Esophagus squamous epithelium (tissue), 5 donors: ENCODE measurements around the gene DNAJC17. TPM values are rescaled to one million over a fixed set of nuclear protein-coding genes. Genes with fewer than 3 reads are reported as not detected.

Source experiments
- DNase-seq: peaks from one replicate; lab custom pipeline; 2025; lab: John Stamatoyannopoulos, UW
- H3K27ac ChIP-seq, 4 donors: fragments of 200-600 bp; sonication (generic); one replicate each; pipeline ENCODE4 v1.5.1; 2016 to 2019; ENCODE audit warnings: mild to moderate bottlenecking in 1 of 4
- H3K27me3 ChIP-seq, 4 donors: fragments of 200-600 bp; sonication (generic); 1 replicate in 3 of 4; 2 replicates in 1 of 4; pipeline versions ENCODE4 v1.5.1 to v1.6.0; 2017 to 2021; ENCODE audit warnings: antibody characterized with exemption in 1 of 4
- H3K36me3 ChIP-seq, 3 donors: fragments of 200-600 bp; sonication (generic); one replicate each; pipeline ENCODE4 v1.5.1; 2016 to 2019
- H3K4me1 ChIP-seq, 3 donors: fragments of 200-600 bp; sonication (generic); one replicate each; pipeline ENCODE4 v1.5.1; 2017 to 2019
- H3K4me3 ChIP-seq, 4 donors: fragments of 200-600 bp; sonication (generic); 1 replicate in 3 of 4; 2 replicates in 1 of 4; pipeline ENCODE4 v1.5.1; 2016 to 2019; ENCODE audit warnings: mild to moderate bottlenecking in 2 of 4, moderate library complexity in 1 of 4
- H3K9me3 ChIP-seq, 3 donors: fragments of 200-600 bp; sonication (generic); one replicate each; pipeline ENCODE4 v1.5.1; 2016 to 2019
- POLR2A ChIP-seq, 4 donors: fragments of 450-650 bp; IDR thresholded peaks; one replicate each; pipeline ENCODE4 v1.6.1; 2017; ENCODE audit warnings: antibody characterized with exemption in 4 of 4, mild to moderate bottlenecking in 4 of 4, moderate library complexity in 3 of 4
- WGBS, 2 donors: methylation state at CpG; one replicate each; pipeline ENCODE4 v1.1.5; 2018; 5-methylcytosine and 5-hydroxymethylcytosine counted together
- intact Hi-C: fragments of 100-400 bp; cut with DNase I; formaldehyde crosslinking; loops from one replicate; pipeline ENCODE4 v1.15.0; 2022
- total RNA-seq, 4 donors: library from RNA; depleted of rRNA; stranded (reverse); fragments of >200 nt; gene quantifications; one replicate each; pipeline ENCODE4 v1.1.0, GENCODE V29; 2016
- TF ChIP-seq, protein P1 (sequence below), 6 experiments: fragments of 450-650 bp in 4 of 6; fragments of 200-600 bp in 2 of 6; sonication (generic) in 2 of 6; IDR thresholded peaks; one replicate each; pipeline ENCODE4 v1.5.1; 2016 to 2019; ENCODE audit warnings: antibody characterized with exemption in 6 of 6, mild to moderate bottlenecking in 4 of 6, moderate library complexity in 4 of 6
- donor health status: DM: yes; HTN: yes; CAD: no.

DNAJC17 gene
- total RNA-seq, 4 donors from 2014 or later, result 13.9 to 24.0 (median 19.2) TPM

DNA sequence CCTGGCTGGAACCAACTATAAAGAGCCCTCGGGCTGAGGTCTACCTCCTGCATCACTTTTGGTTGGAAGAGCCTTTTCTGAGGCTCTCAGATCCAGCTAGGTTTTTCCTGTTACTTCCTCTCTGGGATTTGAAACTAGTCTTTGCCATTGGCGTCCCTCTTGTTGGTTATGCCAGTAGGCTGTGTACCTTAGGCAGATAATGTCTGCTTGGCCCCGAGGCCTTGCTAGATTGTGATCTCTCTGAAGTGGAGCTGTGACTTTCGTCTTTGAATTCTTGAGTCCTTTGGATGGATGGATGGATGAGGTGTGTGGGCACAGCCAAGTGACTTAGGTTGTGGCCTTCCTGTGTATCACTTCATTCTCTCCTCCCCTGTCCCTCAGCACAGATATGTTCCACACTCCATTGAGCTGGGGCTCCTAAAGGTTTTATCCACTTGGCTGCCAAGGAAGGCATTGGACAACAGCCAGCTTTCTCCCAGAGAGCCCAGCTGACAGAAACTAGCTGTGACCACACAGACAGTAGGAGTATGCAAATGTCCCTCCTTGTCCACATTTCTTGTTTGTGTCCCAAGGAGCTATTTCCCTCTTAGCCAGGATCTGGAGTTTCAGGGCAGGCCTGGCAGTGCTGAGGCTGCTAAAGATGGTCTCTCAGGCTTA lies 7.9 kb upstream of the DNAJC17 start:
- TF ChIP-seq, protein P1, sequence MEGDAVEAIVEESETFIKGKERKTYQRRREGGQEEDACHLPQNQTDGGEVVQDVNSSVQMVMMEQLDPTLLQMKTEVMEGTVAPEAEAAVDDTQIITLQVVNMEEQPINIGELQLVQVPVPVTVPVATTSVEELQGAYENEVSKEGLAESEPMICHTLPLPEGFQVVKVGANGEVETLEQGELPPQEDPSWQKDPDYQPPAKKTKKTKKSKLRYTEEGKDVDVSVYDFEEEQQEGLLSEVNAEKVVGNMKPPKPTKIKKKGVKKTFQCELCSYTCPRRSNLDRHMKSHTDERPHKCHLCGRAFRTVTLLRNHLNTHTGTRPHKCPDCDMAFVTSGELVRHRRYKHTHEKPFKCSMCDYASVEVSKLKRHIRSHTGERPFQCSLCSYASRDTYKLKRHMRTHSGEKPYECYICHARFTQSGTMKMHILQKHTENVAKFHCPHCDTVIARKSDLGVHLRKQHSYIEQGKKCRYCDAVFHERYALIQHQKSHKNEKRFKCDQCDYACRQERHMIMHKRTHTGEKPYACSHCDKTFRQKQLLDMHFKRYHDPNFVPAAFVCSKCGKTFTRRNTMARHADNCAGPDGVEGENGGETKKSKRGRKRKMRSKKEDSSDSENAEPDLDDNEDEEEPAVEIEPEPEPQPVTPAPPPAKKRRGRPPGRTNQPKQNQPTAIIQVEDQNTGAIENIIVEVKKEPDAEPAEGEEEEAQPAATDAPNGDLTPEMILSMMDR (IDR thresholded peaks at IDR 0.05), result no peak
- no peak for TF ChIP-seq POLR2A (IDR thresholded peaks at IDR 0.05)
- no peak for DNase-seq
- Histone ChIP-seq H3K27me3 (no peaks in the 10 kb centered on the region), H3K36me3 (peaks cover 7 to 46% (median 13%) of the 10 kb centered on the region in 3 donors), H3K9me3 (no peaks in the 10 kb centered on the region), H3K4me1 (peaks cover 0 to 11% (median 0%) of the 10 kb centered on the region in 3 donors), H3K4me3 (no peak overlapping the region), H3K27ac (no peak overlapping the region)
- 79 to 85% methylated on average over 4 of the region's 4 CpGs for WGBS, 2 donors
- intact Hi-C loops, result no loop called here

DNA sequence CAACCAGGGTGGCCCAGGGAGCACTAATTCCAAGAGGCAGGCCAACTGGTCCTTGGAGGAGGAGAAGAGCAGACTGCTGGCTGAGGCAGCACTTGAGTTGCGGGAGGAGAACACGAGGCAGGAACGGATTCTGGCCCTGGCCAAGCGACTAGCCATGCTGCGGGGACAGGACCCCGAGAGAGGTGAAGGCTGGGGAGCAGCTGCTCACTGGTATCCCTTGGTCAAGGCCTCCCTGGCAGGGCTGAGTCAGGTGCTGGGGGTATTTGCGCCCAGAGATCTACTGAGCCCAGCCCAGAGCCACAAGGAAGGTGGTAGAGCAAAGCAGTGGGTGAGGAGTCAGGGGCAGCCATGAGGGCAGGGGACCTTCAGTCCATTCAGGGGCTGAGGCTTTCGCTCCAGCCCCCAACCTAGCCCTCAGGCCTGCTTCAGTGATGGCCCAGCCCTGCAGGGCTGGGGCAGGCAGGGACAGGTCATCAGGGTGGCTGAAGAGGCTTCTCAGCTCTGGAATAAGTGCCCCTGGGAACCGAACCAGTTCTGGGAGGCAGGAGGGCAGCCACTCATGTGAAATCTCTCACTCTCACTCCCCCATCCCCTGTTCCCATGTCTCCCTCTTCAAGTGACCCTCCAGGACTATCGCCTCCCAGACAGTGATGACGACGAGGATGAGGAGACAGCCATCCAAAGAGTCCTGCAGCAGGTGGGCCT lies 5.6 kb upstream of the DNAJC17 start:
- no peak overlapping the region for H3K4me3 ChIP-seq
- 91% methylated on average over 5 to 6 of the region's 12 CpGs for WGBS, 2 donors
- peaks cover 7 to 59% (median 13%) of the 10 kb centered on the region in 3 donors for H3K36me3 ChIP-seq
- H3K27ac ChIP-seq, result no peak overlapping the region
- no peaks in the 10 kb centered on the region for H3K27me3 ChIP-seq
- intact Hi-C loops, result no loop called here
- DNase-seq, result no peak
- no peaks in the 10 kb centered on the region for H3K9me3 ChIP-seq
- no peak for TF ChIP-seq POLR2A (IDR thresholded peaks at IDR 0.05)
- TF ChIP-seq, protein P1 (IDR thresholded peaks at IDR 0.05), result no peak
- H3K4me1 ChIP-seq, result peaks cover 11 to 24% (median 12%) of the 10 kb centered on the region in 3 donors

DNA sequence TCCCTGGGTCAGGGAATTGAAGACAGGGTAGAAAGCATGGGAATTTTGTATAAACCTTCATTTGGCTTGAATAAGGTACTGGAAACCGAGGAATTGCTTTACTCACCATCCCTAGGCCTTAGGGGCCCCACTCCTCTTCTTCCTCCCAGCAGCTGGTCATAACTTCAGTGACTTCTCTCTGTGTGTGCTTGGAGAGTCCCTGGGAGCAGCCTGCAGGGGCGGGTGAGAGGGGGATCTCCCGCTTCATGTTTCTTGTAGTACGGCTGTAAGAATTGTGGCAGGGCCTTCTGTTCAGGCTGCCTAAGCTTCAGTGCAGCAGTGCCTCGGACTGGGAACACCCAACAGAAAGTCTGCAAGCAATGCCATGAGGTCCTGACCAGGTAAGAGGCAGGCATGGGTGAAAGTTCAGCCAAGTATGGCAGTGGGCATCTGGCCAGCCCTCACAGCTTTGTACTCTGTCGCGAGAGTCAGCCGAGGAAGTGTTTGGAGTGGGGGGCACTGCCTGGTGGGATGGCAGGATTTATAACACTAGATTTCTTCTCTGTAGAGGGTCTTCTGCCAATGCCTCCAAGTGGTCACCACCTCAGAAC lies 1.7 kb upstream of the DNAJC17 start:
- peaks cover 22 to 50% (median 24%) of the 10 kb centered on the region in 3 donors for H3K4me1 ChIP-seq
- H3K4me3 ChIP-seq, result peak overlapping the region in 1 of 4 donors; percentile 91
- TF ChIP-seq, protein P1 (IDR thresholded peaks at IDR 0.05), result no peak
- TF ChIP-seq POLR2A (IDR thresholded peaks at IDR 0.05), result no peak
- 80 to 83% methylated on average over 3 to 6 of the region's 8 CpGs for WGBS, 2 donors
- no peaks in the 10 kb centered on the region for H3K27me3 ChIP-seq
- no peak for DNase-seq
- intact Hi-C loops, result no loop called here
- no peaks in the 10 kb centered on the region for H3K9me3 ChIP-seq
- H3K27ac ChIP-seq, result no peak overlapping the region
- peaks cover 6 to 48% (median 7%) of the 10 kb centered on the region in 3 donors for H3K36me3 ChIP-seq

DNA sequence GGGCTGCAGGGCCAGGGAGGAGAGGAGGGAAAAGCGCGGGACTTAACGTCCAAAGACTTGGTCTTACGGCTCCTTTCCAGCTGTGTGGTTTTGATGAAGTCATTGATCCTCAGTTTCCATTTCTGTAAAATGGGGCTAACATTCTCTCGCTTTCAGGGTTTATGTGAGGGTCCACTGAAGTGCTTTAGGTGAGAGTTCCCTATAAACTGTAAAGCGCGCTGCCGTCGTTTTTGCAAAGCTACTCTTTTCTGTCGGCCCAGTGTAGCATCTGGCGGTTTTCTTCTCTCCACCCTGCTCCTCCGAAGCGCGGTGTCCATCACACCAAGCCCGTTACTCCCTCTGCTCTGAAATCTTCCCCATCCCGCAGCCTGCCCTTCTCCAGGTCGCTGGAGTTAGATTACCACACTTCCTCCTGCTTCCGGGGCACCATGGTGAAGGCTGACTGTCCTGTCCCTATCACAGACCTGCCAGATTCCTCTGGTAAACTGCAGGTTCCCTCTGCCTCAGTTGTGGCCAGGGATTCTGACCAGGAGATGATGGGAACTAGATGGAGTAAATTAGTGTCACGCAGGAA lies 702 bp upstream of the DNAJC17 start:
- 5 to 7% methylated on average over 14 to 15 of the region's 19 CpGs for WGBS, 2 donors
- TF ChIP-seq, protein P1 (IDR thresholded peaks at IDR 0.05), result no peak
- TF ChIP-seq POLR2A (IDR thresholded peaks at IDR 0.05), result no peak
- Histone ChIP-seq H3K4me1 (peaks cover 22 to 55% (median 24%) of the 10 kb centered on the region in 3 donors), H3K27me3 (no peaks in the 10 kb centered on the region), H3K9me3 (no peaks in the 10 kb centered on the region), H3K27ac (peak overlapping the region; percentile 94 to 99 (median 96)), H3K36me3 (peaks cover 0 to 38% (median 6%) of the 10 kb centered on the region in 3 donors), H3K4me3 (peak overlapping the region; percentile 81 to 98 (median 88))
- DNase-seq, result no peak
- intact Hi-C loops, result no loop called here
